Ishikawa (cell line): ENCODE results near the gene NOS2.
A peak's percentile ranks its signal among the peaks of the same experiment; 100 is the strongest.

Experiments used
- CREB1 ChIP-seq: IDR thresholded peaks from 2 replicates; pipeline ENCODE4 v1.6.1; 2012; ENCODE audit warnings: low read depth
- EGR1 ChIP-seq: IDR thresholded peaks from 2 replicates; pipeline ENCODE4 v1.6.1; 2012
- EP300 ChIP-seq: IDR thresholded peaks from 2 replicates; pipeline ENCODE4 v1.6.1; 2012; ENCODE audit warnings: borderline replicate concordance
- NFIC ChIP-seq: IDR thresholded peaks from 2 replicates; pipeline ENCODE4 v1.6.1; 2012
- RAD21 ChIP-seq: IDR thresholded peaks from 2 replicates; pipeline ENCODE4 v1.6.1; 2012; ENCODE audit warnings: low read depth
- TAF1 ChIP-seq: IDR thresholded peaks from 2 replicates; pipeline ENCODE4 v1.6.1; 2012; ENCODE audit warnings: low read depth, mild to moderate bottlenecking
- TCF12 ChIP-seq: IDR thresholded peaks from 2 replicates; pipeline ENCODE4 v1.6.1; 2012; ENCODE audit warnings: low read depth
- TEAD4 ChIP-seq: IDR thresholded peaks from 2 replicates; pipeline ENCODE4 v1.6.1; 2012
- YY1 ChIP-seq: IDR thresholded peaks from 2 replicates; pipeline ENCODE4 v1.6.1; 2012; ENCODE audit warnings: low read depth
- ZBTB7A ChIP-seq: IDR thresholded peaks from 2 replicates; pipeline ENCODE4 v1.6.1; 2012; ENCODE audit warnings: low read depth
- TF ChIP-seq, protein P1 (sequence below): IDR thresholded peaks from 2 replicates; pipeline ENCODE4 v1.6.1; 2012; ENCODE audit warnings: low read depth, mild to moderate bottlenecking
- TF ChIP-seq, protein P2 (sequence below): IDR thresholded peaks from 2 replicates; pipeline ENCODE4 v1.6.1; 2012
- TF ChIP-seq, protein P3 (sequence below): IDR thresholded peaks from 2 replicates; pipeline ENCODE4 v1.6.1; 2012

DNA sequence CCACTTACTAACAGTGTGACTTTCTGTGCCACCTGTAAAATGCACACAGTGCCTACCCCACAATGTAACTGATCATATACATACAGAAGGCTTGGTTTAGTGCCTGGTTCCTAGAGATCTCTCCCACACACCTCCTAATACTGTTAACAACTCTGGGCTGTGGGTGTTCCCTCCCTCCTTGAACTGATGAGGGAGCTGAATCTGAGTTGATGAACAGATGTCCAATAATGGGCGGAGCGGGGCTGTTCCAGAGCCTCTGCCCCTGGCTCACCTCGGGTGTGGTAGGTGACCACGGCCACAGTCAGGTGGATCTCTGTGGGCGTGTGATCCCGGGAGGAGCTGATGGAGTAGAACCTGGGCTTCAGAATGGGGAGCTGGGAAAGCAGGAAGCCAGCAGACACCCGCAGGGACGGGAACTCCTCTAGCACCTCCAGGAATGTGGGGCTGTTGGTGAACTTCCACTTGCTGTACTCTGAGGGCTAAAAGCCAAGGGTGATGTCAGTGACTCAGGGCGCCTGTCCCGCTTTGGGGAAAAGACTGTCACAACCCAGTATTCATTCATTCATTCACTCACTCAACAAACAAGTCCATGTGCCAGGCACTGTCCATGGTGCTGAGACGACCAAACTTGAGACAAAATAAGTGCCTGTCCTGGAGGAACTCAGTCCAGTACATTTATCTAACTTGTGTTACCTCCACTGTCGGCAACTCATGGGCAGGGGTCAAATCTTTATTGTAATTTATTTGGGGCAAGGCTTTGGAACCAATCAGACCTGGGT, 37.6 kb downstream of the NOS2 start:
- TF ChIP-seq CREB1 (no peak), ZBTB7A (no peak), RAD21 (no peak), YY1 (no peak), EGR1 (no peak), TAF1 (no peak), EP300 (no peak), TEAD4 (no peak), TCF12 (no peak), NFIC (no peak)
- TF ChIP-seq, protein P1, sequence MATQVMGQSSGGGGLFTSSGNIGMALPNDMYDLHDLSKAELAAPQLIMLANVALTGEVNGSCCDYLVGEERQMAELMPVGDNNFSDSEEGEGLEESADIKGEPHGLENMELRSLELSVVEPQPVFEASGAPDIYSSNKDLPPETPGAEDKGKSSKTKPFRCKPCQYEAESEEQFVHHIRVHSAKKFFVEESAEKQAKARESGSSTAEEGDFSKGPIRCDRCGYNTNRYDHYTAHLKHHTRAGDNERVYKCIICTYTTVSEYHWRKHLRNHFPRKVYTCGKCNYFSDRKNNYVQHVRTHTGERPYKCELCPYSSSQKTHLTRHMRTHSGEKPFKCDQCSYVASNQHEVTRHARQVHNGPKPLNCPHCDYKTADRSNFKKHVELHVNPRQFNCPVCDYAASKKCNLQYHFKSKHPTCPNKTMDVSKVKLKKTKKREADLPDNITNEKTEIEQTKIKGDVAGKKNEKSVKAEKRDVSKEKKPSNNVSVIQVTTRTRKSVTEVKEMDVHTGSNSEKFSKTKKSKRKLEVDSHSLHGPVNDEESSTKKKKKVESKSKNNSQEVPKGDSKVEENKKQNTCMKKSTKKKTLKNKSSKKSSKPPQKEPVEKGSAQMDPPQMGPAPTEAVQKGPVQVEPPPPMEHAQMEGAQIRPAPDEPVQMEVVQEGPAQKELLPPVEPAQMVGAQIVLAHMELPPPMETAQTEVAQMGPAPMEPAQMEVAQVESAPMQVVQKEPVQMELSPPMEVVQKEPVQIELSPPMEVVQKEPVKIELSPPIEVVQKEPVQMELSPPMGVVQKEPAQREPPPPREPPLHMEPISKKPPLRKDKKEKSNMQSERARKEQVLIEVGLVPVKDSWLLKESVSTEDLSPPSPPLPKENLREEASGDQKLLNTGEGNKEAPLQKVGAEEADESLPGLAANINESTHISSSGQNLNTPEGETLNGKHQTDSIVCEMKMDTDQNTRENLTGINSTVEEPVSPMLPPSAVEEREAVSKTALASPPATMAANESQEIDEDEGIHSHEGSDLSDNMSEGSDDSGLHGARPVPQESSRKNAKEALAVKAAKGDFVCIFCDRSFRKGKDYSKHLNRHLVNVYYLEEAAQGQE = peak; percentile 95
- TF ChIP-seq, protein P2, sequence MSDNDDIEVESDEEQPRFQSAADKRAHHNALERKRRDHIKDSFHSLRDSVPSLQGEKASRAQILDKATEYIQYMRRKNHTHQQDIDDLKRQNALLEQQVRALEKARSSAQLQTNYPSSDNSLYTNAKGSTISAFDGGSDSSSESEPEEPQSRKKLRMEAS = peak; percentile 84
- TF ChIP-seq, protein P3, sequence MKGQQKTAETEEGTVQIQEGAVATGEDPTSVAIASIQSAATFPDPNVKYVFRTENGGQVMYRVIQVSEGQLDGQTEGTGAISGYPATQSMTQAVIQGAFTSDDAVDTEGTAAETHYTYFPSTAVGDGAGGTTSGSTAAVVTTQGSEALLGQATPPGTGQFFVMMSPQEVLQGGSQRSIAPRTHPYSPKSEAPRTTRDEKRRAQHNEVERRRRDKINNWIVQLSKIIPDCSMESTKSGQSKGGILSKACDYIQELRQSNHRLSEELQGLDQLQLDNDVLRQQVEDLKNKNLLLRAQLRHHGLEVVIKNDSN = no peak
